Natural killer cell (primary cell): ENCODE data around the gene ACRBP. TPM values are rescaled to one million over a fixed set of nuclear protein-coding genes. Genes with fewer than 3 reads are reported as not detected.

Experiments used
- ATAC-seq, 3 donors: fragments of 150-1000 bp in 2 of 3; fragments of 200-7000 bp in 1 of 3; cut with Tn5 transposase; 1 replicate in 1 of 3; 2 replicates in 2 of 3; pipeline ENCODE4 v1.10.0; 2021; ENCODE audit warnings: mild to moderate bottlenecking in 2 of 3, moderate library complexity in 2 of 3
- DNase-seq, 2 donors: peaks; one replicate each; pipeline versions ENCODE4 v3.0.0 to v3.0.0-alpha.2; 2013 to 2021; ENCODE audit warnings: mixed read lengths in 1 of 2
- H3K27ac ChIP-seq: one replicate; pipeline ENCODE4 v1.5.1; 2013; ENCODE audit warnings: mild to moderate bottlenecking, low read length
- H3K27me3 ChIP-seq: one replicate; pipeline ENCODE4 v1.6.1; 2013; ENCODE audit warnings: low read length; ENCODE audit not compliant: control insufficient read depth, insufficient read depth
- H3K36me3 ChIP-seq: one replicate; pipeline ENCODE4 v1.6.1; 2013; ENCODE audit warnings: low read length; ENCODE audit not compliant: control insufficient read depth, insufficient read depth
- H3K4me1 ChIP-seq: one replicate; pipeline ENCODE4 v1.6.1; 2013; ENCODE audit warnings: low read length; ENCODE audit not compliant: control insufficient read depth, insufficient read depth
- H3K4me3 ChIP-seq: one replicate; pipeline ENCODE4 v1.5.1; 2013; ENCODE audit warnings: low read length
- H3K9me3 ChIP-seq: one replicate; pipeline ENCODE4 v1.6.1; 2013; ENCODE audit warnings: low read length; ENCODE audit not compliant: control insufficient read depth, insufficient read depth
- H3K27ac Mint-ChIP-seq, 2 donors: one replicate each; pipeline ENCODE4 v1.8.0; 2022; ENCODE audit warnings: mild to moderate bottlenecking in 2 of 2, mixed read lengths in 2 of 2, moderate library complexity in 1 of 2
- H3K27me3 Mint-ChIP-seq, 2 donors: one replicate each; pipeline ENCODE4 v1.8.0; 2022; ENCODE audit warnings: low read depth in 2 of 2, mixed read lengths in 2 of 2
- H3K36me3 Mint-ChIP-seq: one replicate; pipeline ENCODE4 v1.8.0; 2022; ENCODE audit warnings: mixed read lengths
- H3K4me1 Mint-ChIP-seq, 2 donors: one replicate each; pipeline ENCODE4 v1.8.0; 2022; ENCODE audit warnings: mixed read lengths in 2 of 2
- H3K4me3 Mint-ChIP-seq: one replicate; pipeline ENCODE4 v1.8.0; 2022; ENCODE audit warnings: mild to moderate bottlenecking, moderate library complexity, mixed read lengths
- H3K9me3 Mint-ChIP-seq, 2 donors: one replicate each; pipeline ENCODE4 v1.8.0; 2022; ENCODE audit warnings: mixed read lengths in 2 of 2
- WGBS: methylation state at CpG from one replicate; pipeline ENCODE4 v1.1.7; 2013; ENCODE audit warnings: missing lambda C conversion rate; ENCODE audit not compliant: insufficient coverage; 5-methylcytosine and 5-hydroxymethylcytosine counted together
- intact Hi-C: fragments of 100-400 bp; cut with micrococcal nuclease; formaldehyde crosslinking; loops from one replicate; pipeline ENCODE4 v1.14.2; 2022
- total RNA-seq, 4 donors: library from RNA; stranded (reverse); fragments of 120-200 nt in 1 of 4; gene quantifications; one replicate each; pipeline versions ENCODE4 v1.2.3 to v1.2.4, GENCODE V29; 2013 to 2022
- TF ChIP-seq, protein P1 (sequence below): fragments of 200-600 bp; IDR thresholded peaks from one replicate; pipeline ENCODE4 v1.8.0; 2022; ENCODE audit warnings: antibody characterized with exemption

Gene ACRBP
- total RNA-seq, 3 donors from 2014 or later (not counting 1 experiment from before 2014, with no cell fraction given) = 2.1 to 12.2 (median 4.7) TPM

DNA sequence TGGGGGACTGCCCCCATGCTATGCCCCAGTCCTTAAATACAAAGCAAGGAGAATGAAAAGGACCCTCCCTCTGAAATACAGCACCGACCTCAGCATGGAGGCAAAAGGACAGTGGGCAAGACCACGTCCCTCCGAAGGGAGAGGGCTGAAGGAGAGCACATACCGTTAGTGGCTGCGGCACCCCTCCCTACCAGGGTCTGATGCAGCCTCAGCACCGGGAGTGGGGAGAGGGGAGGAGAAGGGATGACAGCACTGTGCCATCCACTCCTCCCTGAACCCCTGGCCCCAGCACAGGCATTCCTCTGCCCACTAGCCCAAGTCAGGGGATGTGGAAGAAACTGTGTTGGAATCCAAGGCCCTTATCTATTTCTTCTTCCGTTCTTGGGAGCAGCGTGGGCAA is 3.6 kb upstream of the ACRBP start:
- WGBS = 98% methylated on average over 7 of the region's 8 CpGs
- Mint-ChIP-seq H3K36me3 (peaks cover 12% of the 10 kb centered on the region), H3K27ac (no peak overlapping the region), H3K4me3 (no peak overlapping the region), H3K9me3 (no peaks in the 10 kb centered on the region), H3K27me3 (no peaks in the 10 kb centered on the region), H3K4me1 (peaks cover 7 to 11% of the 10 kb centered on the region in 2 donors)
- TF ChIP-seq, protein P1, sequence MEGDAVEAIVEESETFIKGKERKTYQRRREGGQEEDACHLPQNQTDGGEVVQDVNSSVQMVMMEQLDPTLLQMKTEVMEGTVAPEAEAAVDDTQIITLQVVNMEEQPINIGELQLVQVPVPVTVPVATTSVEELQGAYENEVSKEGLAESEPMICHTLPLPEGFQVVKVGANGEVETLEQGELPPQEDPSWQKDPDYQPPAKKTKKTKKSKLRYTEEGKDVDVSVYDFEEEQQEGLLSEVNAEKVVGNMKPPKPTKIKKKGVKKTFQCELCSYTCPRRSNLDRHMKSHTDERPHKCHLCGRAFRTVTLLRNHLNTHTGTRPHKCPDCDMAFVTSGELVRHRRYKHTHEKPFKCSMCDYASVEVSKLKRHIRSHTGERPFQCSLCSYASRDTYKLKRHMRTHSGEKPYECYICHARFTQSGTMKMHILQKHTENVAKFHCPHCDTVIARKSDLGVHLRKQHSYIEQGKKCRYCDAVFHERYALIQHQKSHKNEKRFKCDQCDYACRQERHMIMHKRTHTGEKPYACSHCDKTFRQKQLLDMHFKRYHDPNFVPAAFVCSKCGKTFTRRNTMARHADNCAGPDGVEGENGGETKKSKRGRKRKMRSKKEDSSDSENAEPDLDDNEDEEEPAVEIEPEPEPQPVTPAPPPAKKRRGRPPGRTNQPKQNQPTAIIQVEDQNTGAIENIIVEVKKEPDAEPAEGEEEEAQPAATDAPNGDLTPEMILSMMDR = no peak
- Histone ChIP-seq H3K27ac (no peak overlapping the region), H3K27me3 (no peaks in the 10 kb centered on the region), H3K36me3 (peaks cover 46% of the 10 kb centered on the region), H3K9me3 (no peaks in the 10 kb centered on the region), H3K4me3 (no peak overlapping the region), H3K4me1 (peaks cover 11% of the 10 kb centered on the region)
- DNase-seq = no peak
- intact Hi-C loops = no loop called here
- no peak for ATAC-seq

DNA sequence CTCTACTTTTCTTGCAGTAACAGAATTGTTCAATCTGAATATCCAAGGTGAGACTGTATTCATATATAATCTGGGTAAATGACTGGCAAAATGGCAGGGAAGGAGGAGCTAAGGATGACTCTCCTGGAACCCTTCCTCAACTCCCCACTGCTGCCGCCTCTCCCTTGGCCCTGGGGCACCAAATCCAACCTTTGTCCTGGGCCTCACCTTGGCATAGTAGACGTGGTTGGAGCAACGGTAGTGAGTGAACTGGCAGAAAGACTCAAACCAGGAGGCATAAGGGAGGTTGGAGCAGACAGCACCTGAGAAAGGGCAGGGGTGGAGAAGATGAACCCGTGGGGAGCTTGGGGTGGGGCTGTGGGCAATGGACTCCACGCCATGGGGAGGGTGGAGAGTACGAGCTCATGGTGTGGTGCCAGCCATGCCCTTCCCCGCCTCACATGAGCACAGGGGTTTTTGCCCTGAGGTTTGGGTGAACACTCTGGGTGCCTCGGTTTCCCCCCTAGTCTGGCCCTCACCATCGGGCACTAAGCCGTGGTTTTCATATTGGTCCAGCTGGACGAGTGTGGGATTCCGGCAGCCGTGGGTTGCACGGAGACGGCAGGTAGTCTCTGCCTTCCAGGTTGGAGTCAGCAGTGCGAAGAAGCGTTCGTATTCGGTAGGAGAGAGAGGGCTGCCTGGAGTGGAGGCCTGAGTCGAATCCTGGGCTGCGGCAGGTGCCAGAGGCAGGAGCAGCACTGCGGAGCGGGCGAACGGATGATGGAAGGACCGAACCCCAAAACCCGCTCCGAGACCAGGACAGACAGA is 753 bp downstream of the ACRBP start:
- Histone ChIP-seq H3K4me3 (peak overlapping the region; percentile 17), H3K27ac (no peak overlapping the region), H3K27me3 (no peaks in the 10 kb centered on the region), H3K36me3 (peaks cover 18% of the 10 kb centered on the region), H3K9me3 (no peaks in the 10 kb centered on the region), H3K4me1 (peaks cover 25% of the 10 kb centered on the region)
- TF ChIP-seq, protein P1 = no peak
- ATAC-seq (peak in 1 of 3 donors; percentile 18), DNase-seq (no peak)
- H3K27me3 Mint-ChIP-seq = no peaks in the 10 kb centered on the region
- peaks cover 7 to 11% of the 10 kb centered on the region in 2 donors for H3K4me1 Mint-ChIP-seq
- no peaks in the 10 kb centered on the region for H3K36me3 Mint-ChIP-seq
- H3K4me3 Mint-ChIP-seq = peak overlapping the region; percentile 83
- no peaks in the 10 kb centered on the region for H3K9me3 Mint-ChIP-seq
- H3K27ac Mint-ChIP-seq = peak overlapping the region; percentile 67 to 86
- 64% methylated on average over 28 of the region's 28 CpGs for WGBS
- intact Hi-C loops = no loop called here

DNA sequence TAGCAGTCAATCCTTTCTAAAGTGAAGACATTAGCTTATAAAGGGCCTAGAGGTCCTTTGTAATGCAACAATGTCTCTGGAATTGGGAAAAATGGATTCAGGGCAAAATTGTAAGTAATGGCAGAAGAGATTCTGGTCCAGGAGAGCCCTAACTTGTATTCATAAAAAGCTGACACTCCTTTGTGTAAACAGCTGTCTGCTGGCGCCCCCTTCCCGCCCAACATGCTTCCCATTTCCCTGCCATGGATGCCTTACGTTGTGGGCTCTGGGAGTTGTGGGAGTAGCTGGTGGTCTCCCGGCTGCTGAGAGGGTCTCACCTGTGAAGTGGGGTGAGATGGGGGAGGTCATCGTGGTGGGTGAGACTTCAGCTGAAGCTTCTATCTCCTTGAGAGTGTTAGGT is 2.3 kb downstream of the ACRBP start:
- Histone ChIP-seq H3K27me3 (no peaks in the 10 kb centered on the region), H3K27ac (no peak overlapping the region), H3K36me3 (peaks cover 5% of the 10 kb centered on the region), H3K9me3 (no peaks in the 10 kb centered on the region), H3K4me3 (no peak overlapping the region), H3K4me1 (peaks cover 25% of the 10 kb centered on the region)
- WGBS = 79% methylated on average over 4 of the region's 5 CpGs
- no peak for ATAC-seq
- no peaks in the 10 kb centered on the region for H3K9me3 Mint-ChIP-seq
- H3K4me3 Mint-ChIP-seq = no peak overlapping the region
- H3K36me3 Mint-ChIP-seq = no peaks in the 10 kb centered on the region
- H3K4me1 Mint-ChIP-seq = peaks cover 7 to 11% of the 10 kb centered on the region in 2 donors
- peak in 1 of 2 donors; percentile 30 for DNase-seq
- intact Hi-C loops = no loop called here
- H3K27ac Mint-ChIP-seq = no peak overlapping the region
- TF ChIP-seq, protein P1 = no peak
- H3K27me3 Mint-ChIP-seq = no peaks in the 10 kb centered on the region

DNA sequence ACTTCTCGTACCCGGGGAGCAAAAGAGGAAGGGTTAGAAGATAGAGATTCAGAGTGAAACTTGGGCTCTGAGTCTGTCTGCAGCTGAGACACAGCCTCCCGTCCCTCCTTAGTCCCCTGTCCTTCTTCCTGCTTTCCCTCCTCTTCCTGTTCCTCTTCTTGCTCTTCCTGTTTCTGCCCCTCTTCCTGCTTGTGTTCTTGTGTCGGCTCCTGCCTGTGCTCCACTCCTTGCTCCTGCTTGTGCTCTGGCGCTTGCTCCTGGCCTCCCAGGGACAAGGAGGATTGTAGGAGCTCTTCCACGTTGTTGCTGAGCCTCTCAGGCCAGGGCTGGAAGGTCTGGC is 3.0 kb downstream of the ACRBP start:
- no peaks in the 10 kb centered on the region for H3K27me3 ChIP-seq
- H3K36me3 Mint-ChIP-seq = no peaks in the 10 kb centered on the region
- WGBS = 38% methylated on average over 6 of the region's 6 CpGs
- peaks cover 28% of the 10 kb centered on the region for H3K4me1 ChIP-seq
- intact Hi-C loops = no loop called here
- DNase-seq (no peak), ATAC-seq (peak in 1 of 3 donors; percentile 13)
- no peak overlapping the region for H3K4me3 Mint-ChIP-seq
- H3K27me3 Mint-ChIP-seq = no peaks in the 10 kb centered on the region
- no peak overlapping the region for H3K4me3 ChIP-seq
- peak overlapping the region; percentile 31 for H3K27ac ChIP-seq
- peaks cover 7 to 11% of the 10 kb centered on the region in 2 donors for H3K4me1 Mint-ChIP-seq
- H3K27ac Mint-ChIP-seq = peak overlapping the region in 1 of 2 donors; percentile 5
- TF ChIP-seq, protein P1 = no peak
- H3K9me3 ChIP-seq = no peaks in the 10 kb centered on the region
- no peaks in the 10 kb centered on the region for H3K9me3 Mint-ChIP-seq
- peaks cover 5% of the 10 kb centered on the region for H3K36me3 ChIP-seq
